NCI-H82 treated with DMSO at 0.1 percent for 48 hours (cell line): ENCODE data around the gene LSR.

Source experiments
- DNase-seq: peaks from one replicate; lab custom pipeline; 2025; ENCODE audit not compliant: unreplicated experiment; lab: John Stamatoyannopoulos, UW

LSR gene

GRCh38 chr19:35248310-35249145 lies at the start of gene LSR:
LSR (plus strand) TSS chr19:35249002; CDS start chr19:35249023, 21 bp downstream.
- DNase-seq: no peak

DNA sequence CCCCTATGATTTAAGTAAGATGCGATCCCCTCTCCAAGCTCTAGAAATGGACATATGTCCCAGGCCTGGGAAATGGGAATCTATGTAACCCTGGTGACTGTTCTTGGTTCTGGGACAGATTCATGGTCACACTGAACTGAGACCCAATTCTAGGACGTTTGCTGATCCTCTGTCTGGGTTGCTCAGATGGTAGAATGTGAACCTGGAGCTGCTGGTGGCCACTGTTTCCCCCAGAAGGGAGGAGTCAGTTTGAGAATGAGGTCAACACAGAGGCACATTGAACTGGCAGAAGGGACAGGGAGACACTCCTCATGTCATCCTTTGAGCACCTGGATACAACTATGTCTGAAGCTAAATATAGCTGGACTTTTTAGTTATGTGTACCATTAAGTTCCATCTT lies 49.3 kb upstream of the LSR start:
- DNase-seq: no peak

DNA sequence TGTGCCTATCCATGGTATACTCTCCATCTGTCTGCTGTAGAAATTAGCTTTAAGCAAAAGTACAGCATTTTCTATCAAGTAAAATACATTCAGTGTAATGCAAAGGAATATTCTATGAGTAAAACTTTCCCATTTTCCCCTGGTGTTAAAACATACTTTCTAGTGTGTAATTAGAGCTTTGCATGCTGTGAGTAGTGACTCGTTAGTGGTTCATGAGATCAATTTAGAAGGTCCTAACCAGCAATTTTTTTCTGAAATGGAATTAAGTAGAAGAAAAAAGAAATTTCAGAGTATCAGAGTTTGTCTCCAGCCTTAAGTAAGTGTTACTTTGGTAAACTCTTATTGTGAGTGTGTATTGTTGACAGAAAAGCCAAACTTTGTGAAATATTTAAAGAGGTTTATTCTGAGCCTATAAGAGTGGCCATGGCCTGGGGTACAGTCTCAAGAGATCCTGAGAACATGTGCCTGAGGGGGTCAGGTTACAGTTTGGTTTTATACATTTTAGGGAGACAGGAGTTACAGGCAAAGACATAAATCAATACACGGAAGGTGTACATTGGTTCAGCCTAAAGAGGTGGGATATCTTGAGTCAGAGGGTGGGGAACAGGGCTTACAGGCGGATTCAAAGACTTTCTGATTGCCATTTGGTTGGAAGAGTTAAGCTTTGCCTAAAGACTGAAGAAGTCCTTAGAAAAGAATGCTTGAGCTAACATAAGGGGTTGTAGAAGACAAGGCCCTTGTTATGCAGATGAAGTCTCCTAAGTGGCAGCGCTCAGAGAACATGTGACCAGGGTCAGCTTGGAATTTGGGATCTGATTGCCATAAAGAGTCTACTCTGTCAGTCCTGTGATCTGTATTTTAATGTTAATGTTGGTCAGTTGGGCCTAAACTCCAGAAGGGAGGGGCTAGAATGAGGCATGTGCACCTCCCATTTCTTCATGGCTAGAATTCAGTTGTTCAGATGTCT lies 45.8 kb upstream of the LSR start:
- no peak for DNase-seq

DNA sequence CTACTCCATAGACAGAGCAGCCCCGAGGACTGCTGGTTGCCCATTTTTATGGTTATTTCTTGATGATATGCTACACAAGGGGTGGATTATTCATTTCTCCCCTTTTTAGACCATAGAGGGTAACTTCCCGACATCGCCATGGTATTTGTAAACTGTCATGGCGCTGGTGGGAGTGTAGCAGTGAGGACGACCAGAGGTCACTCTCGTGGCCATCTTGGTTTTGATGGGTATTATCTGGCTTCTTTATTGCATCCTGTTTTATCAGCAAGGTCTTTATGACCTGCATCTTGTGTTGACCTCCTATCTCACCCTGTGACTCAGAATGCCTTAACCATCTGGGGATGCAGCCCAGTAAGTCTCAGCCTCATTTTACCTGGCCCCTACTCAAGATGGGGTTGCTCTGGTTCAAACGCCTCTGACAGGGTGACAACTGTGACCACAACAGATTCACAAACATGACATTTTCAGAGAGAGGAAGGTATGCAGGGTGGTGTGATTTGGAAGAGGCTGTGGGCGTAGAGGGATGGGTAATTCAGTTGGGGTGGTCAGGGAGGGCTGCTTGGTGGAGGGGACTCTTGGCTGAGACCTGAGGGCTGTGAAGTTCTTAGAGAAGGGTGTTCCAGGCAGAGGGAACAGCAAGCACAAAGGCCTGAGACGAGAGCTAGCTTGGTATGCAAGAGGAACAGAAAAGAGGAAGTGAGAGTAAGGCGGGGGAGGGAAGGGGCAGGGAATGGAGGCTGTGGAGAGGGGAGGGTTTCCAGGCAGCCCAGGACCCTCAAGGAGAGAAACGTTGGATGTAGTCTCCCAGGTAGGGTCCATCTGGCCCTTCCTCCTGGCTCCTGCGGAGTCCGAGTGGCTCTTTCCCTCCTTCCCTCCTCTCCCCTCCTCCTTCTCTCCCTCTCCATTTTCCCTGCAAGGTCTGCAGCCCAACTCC lies 43.7 kb upstream of the LSR start:
- no peak for DNase-seq

DNA sequence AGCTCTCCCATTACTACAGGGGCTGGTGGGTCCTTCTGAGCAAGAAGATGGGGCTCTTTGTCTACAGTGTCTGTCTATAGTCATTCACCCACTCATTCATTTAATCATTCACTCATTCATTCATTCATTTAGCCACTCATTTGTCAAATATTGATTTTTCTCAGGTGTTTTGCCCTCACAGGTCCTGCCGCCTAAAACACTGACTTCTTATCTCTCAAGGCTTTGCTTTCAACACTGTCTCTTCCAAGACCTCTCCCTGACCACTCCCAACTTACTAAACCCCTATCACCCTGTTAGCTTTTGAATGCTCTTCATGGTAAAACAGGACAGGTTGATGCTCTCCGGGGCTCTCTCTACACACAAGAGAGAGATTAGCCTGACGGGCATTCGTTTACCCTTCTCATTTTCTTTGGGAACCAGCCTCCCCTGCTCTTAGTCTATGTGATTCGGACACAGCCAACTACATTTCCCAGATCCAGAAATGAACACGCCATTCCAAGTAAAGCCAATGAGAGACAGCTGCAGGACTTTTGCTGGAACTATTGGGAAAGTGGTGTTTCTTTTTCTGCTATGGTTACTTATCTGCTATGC lies 43.0 kb upstream of the LSR start:
- no peak for DNase-seq

DNA sequence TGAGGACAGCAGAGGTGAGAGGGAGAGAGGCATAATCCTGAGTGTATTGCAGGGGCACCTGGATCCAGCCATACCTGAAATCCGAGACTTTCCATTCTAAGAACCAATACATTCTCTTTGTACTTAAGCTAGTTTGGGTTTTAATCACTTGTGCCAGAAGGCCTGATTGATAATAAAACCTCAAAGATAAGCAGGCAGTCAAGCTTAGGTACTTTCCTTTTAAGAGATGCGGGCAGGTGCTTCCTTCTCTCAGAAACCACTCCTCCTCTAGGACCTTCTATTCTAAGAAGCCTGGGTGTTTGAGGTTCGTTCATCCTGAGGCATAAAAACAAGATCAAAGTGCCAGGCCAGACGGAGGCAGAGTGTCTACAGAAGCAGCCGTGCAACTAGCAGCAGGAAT lies 42.4 kb upstream of the LSR start:
- no peak for DNase-seq

DNA sequence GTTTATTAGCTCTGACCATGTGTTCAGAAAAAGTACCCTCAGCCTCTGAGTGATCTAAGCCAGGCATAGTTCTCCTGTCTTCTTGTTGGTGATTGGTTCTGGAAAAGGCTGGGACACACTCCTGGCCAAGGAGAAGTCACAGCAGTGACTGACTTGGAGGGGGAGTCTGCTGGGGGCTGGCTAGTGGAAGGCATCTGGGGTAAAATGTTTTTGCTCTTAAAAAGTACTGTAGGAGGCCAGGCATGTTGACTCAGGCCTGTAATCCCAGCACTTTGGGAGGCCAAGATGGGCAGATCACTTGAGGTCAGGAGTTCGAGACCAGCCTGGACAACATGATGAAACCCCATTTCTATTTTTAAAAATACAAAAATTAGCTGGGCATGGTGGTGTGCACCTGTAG lies 41.9 kb upstream of the LSR start:
- no peak for DNase-seq

GRCh38 chr19:35207391-35207871 lies 41.4 kb upstream of the LSR start:
- no peak for DNase-seq

DNA sequence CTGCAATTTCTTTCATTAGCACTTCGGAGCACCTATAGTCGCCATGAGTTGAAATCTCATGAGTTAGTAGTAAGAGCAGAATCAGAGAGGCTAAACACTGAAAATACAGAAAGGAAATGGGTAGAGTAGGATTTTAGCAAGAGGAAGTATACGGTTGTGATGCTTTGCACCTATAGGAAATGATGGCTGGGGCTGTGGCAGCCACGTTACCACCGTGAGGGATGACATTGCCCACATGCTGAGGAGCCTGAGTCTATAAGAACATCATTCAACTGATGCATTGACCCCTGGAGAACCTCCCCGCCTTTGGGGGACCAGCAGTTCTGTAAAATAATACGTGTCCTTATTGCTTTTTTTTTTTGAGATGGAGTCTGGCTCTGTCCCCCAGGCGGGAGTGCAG lies 40.7 kb upstream of the LSR start:
- no peak for DNase-seq

DNA sequence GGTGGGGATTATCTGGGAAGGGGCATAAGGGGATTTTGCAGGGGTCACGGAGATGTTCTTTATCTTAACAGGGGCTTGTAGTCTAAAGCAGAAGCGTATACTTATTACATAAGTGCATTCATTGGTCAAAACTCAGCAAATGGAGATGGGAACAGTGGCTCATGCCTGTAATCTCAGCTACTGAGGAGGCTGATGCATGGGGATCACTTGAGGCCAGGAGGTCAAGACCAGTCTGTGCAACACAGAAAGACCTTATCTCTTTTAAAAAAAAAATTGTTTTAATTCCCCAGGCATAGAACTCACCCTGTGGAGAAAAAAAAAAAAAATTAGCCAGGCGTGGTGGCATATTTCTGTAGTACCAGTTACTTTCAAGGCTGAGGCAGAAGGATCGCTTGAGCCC lies 39.2 kb upstream of the LSR start:
- no peak for DNase-seq

GRCh38 chr19:35211545-35212230 lies 37.1 kb upstream of the LSR start:
- no peak for DNase-seq

GRCh38 chr19:35212241-35212640 lies 36.6 kb upstream of the LSR start:
- no peak for DNase-seq

DNA sequence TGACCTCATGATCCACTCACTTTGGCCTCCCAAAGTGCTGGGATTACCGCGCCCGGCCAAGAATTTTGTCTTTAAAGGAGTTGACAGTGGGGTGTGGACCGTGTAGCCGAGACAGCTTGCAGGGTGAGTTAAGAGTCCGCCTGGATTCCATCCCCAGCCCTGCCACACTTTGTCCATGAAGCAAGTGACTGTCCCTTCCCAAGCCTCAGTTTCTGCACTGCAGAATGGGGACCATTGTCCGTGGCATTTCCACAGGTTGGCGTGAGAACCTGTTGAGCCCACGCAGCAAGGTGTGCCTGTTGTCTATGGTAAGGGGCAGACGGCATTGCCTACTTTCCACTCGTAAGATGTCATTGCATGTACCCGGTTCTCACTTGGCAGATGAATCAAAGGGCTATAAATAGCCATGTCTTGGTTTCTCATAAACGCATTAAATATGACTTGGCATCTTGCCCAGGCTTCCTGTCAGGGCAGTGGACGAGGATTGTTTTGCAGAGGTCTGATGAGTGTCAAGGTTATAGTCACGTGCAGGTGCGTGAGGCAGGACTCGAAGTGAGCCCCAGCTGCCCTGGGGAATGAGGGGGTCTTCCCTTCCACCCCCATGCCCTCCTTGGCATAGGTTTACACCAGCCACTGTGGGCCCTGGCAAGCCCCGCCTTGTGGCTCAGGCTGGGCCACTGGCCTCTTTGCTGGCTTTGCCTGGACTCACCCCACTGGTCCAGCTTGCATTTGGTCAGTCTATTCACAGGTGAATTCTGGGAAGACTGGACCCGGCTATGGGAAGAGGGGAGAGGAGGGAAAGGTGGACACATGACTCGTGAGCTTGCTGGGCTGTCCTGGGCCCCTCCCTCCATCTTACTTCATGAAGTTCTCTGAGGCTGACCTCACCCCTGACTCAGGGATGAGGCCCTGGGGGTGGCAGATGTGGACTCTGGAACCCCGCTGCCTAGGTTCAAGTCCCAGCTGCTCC lies 34.9 kb upstream of the LSR start:
- DNase-seq: no peak

DNA sequence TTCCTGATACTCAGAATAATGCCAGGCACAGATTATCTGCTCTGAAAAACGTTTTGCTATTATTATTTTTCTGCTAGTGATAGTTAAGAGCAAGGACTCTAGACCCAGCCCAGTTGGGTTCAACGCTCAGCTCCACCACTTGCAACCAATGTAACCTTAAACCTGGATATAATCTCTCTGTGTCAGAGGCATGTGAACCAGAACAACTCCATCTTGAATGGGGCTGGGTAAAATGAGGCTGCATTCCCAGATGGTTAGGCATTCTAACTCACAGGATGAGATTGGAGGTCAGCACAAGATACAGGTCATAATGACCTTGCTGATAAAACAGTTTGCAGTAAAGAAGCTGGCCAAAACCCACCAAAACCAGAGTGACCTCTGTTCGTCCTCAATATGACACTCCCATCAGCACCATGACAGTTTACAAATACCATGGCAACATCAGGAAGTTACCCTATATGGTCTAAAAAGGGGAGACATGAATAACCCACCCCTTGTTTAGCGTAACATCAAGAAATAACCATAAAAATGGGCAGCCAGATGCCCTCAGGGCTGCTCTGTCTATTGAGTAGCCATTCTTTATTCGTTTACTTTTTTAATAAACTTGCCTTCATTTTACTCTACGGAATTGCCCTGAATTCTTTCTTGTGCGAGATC lies 33.9 kb upstream of the LSR start:
- no peak for DNase-seq

GRCh38 chr19:35216016-35216832 lies 32.6 kb upstream of the LSR start:
- no peak for DNase-seq

DNA sequence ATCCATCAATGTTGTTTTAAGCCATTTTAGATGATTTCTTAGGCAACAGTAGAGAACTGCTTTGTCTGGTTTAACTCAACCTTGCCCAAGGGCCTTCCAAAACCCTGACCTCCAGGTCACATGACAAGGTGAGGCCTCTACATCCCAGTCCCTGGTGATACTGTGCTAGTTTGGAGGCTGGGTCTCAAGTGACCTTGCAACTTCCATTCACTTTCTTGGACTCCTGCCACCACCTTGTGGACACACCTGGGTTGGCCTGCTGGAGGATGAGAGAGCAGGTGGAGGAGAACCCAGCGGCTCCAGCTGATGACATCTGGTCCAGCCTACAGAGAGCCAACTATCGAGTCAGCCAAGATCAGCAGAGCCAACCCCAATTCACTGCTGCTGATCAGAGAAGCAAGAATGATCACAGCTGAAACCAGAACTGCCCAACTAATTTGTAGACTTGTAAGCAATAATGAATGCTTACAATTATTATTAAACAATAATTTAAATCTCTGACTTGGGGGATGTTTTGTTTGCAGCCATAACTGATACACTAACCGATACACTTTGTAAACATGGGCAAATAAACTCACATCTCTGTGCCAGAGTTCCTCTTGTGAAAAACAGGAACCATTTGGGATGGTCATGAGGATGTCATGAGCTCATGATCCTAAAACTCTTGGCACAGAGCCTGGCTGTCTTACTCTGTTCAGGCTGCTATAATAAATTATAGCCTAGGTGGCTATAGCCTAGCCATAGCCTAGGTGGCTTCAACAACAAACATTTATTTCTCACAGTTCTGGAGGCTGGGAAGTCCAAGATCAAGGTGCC lies 31.8 kb upstream of the LSR start:
- no peak for DNase-seq

DNA sequence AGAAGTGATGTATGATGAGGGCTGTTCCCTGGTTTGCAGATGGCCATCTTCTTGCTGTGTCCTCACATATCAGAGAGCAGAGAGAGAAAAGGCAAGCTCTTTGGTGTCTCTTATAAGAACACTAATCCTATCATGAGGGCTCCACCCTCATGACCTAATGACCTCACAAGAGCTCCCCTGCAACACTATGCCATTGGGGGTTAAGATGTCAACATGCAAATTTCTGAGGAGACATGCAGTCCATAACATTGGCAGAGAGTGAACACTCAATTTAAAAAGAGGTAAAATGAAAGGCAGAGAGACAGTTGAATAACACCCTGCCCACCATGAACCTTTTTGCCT lies 31.2 kb upstream of the LSR start:
- no peak for DNase-seq
